Spleen (tissue), 11 donors: ENCODE results near the gene WDFY2. TPM values are rescaled to one million over a fixed set of nuclear protein-coding genes. Genes with fewer than 3 reads are reported as not detected.

ENCODE experiments used
- DNase-seq: peaks from one replicate; pipeline ENCODE4 v3.0.0-alpha.2; 2020
- H3K27ac ChIP-seq, 8 donors: fragments of 200-600 bp; sonication (generic) in 7 of 8; 1 replicate in 4 of 8; 2 replicates in 4 of 8; pipeline versions ENCODE4 v1.5.0 to v1.8.0; 2016 to 2021; ENCODE audit warnings: inconsistent platforms in 4 of 8, mild to moderate bottlenecking in 4 of 8, moderate library complexity in 1 of 8
- H3K27me3 ChIP-seq, 7 donors: fragments of 200-600 bp; sonication (generic) in 6 of 7; replicated peaks in 1 of 7; 1 replicate in 4 of 7; 2 replicates in 3 of 7; pipeline versions ENCODE4 v1.5.0 to v1.8.0; 2016 to 2021; ENCODE audit warnings: inconsistent platforms in 3 of 7, mild to moderate bottlenecking in 1 of 7
- H3K36me3 ChIP-seq, 6 donors: fragments of 200-600 bp; sonication (generic) in 5 of 6; 1 replicate in 4 of 6; 2 replicates in 2 of 6; pipeline versions ENCODE4 v1.5.0 to v1.8.0; 2016 to 2021; ENCODE audit warnings: inconsistent platforms in 2 of 6
- H3K4me1 ChIP-seq, 6 donors: fragments of 200-600 bp; sonication (generic) in 5 of 6; 1 replicate in 3 of 6; 2 replicates in 3 of 6; pipeline versions ENCODE4 v1.5.0 to v1.8.0; 2016 to 2021; ENCODE audit warnings: inconsistent platforms in 3 of 6
- H3K4me3 ChIP-seq, 8 donors: fragments of 200-600 bp; sonication (generic) in 7 of 8; 1 replicate in 4 of 8; 2 replicates in 4 of 8; pipeline versions ENCODE4 v1.5.0 to v1.8.0; 2016 to 2021; ENCODE audit warnings: inconsistent platforms in 4 of 8, mild to moderate bottlenecking in 4 of 8, moderate library complexity in 2 of 8
- H3K9me3 ChIP-seq, 8 donors: fragments of 200-600 bp; sonication (generic) in 7 of 8; 1 replicate in 4 of 8; 2 replicates in 4 of 8; pipeline versions ENCODE4 v1.5.0 to v1.8.0; 2016 to 2021; ENCODE audit warnings: inconsistent platforms in 4 of 8
- CTCF ChIP-seq, 11 experiments: fragments of 200-600 bp in 7 of 11; fragments of 450-650 bp in 4 of 11; sonication (generic) in 4 of 11; IDR thresholded peaks in 8 of 11; conservative IDR thresholded peaks in 3 of 11; 1 replicate in 7 of 11; 2 replicates in 4 of 11; pipeline versions ENCODE4 v1.4.0 to v1.8.0; 2016 to 2021; ENCODE audit warnings: antibody characterized with exemption in 11 of 11, inconsistent platforms in 4 of 11, mild to moderate bottlenecking in 1 of 11
- POLR2A ChIP-seq, 3 donors: fragments of 450-650 bp; IDR thresholded peaks; one replicate each; pipeline ENCODE4 v1.5.1; 2017; ENCODE audit warnings: antibody characterized with exemption in 3 of 3, mild to moderate bottlenecking in 1 of 3
- POLR2AphosphoS5 ChIP-seq, 3 donors: sonication (generic); formaldehyde crosslinking; IDR thresholded peaks; one replicate each; pipeline ENCODE4 v1.5.1; 2017; ENCODE audit warnings: antibody characterized with exemption in 3 of 3
- WGBS, 5 donors: extraction: QIAGEN DNeasy Blood & Tissue Kit in 3 of 5; methylation state at CpG; one replicate each; pipeline versions ENCODE4 v1.1.5 to v1.1.7; 2013 to 2018; 5-methylcytosine and 5-hydroxymethylcytosine counted together
- intact Hi-C: fragments of 100-400 bp; cut with DNase I; formaldehyde crosslinking; loops from one replicate; pipeline ENCODE4 v1.15.0; 2023; ENCODE audit warnings: low total_unique reads
- polyA plus RNA-seq, 3 donors: library from polyadenylated mRNA; stranded (reverse); fragments of 200-250 nt; gene quantifications; one replicate each; pipeline ENCODE4 v1.2.1, GENCODE V29; 2013
- total RNA-seq, 7 donors: library from RNA; depleted of rRNA in 3 of 7; stranded (reverse); fragments of >200 nt in 3 of 7; fragmentation: NEBNext Ultra II Directional in 4 of 7; extraction: Animal tissue kit (Norgen Biotek cat#: 25700) in 4 of 7; gene quantifications; one replicate each; pipeline versions ENCODE4 v1.1.0 to v1.2.1, GENCODE V29; 2016 to 2021
- donor health status: healthy with polysubstance abuse.
- donor health status: DM: no; HTN: no; CAD: no; lungs with moderate emphysema.
- donor health status: DM: no; HTN: no; CAD: no.
- donor health status: Bipolar disorder and iron deficiency.
- donor health status: healthy.
- donor health status: DM: no; HTN: no; CAD: no.
- donor health status: DM: yes; HTN: yes; CAD: no.

The WDFY2 gene
- total and polyA plus RNA-seq, 10 donors, result 3.0 to 32.2 (median 24.9) TPM

GRCh38 chr13:51756651-51757050, 172.4 kb downstream of the WDFY2 start:
- intact Hi-C loops, result no loop called here
- no peak for DNase-seq
- TF ChIP-seq CTCF (IDR thresholded peaks at IDR 0.05 in 8 of 11, conservative IDR thresholded peaks at IDR 0.05 in 3 of 11), result no peak
- TF ChIP-seq POLR2AphosphoS5 (IDR thresholded peaks at IDR 0.05), result no peak
- H3K9me3 ChIP-seq, result no peaks in the 10 kb centered on the region
- WGBS, 5 donors, result 93 to 100% (median 99%) methylated on average over 2 of the region's 2 CpGs
- H3K27me3 ChIP-seq, result no peaks in the 10 kb centered on the region
- no peak overlapping the region for H3K27ac ChIP-seq
- H3K4me1 ChIP-seq, result no peaks in the 10 kb centered on the region
- H3K36me3 ChIP-seq, result peaks cover 5 to 100% (median 66%) of the 10 kb centered on the region in 6 donors
- no peak overlapping the region for H3K4me3 ChIP-seq

GRCh38 chr13:51758691-51759090, 174.4 kb downstream of the WDFY2 start:
- peaks cover 5 to 98% (median 58%) of the 10 kb centered on the region in 6 donors for H3K36me3 ChIP-seq
- no peaks in the 10 kb centered on the region for H3K9me3 ChIP-seq
- 79 to 90% (median 89%) methylated on average over 6 of the region's 6 CpGs for WGBS, 5 donors

GRCh38 chr13:51759240-51759639, 175.0 kb downstream of the WDFY2 start:
- no peaks in the 10 kb centered on the region for H3K9me3 ChIP-seq
- no peak overlapping the region for H3K27ac ChIP-seq
- H3K4me3 ChIP-seq, result no peak overlapping the region
- intact Hi-C loops, result no loop called here
- H3K4me1 ChIP-seq, result peaks cover 3 to 12% (median 5%) of the 10 kb centered on the region in 6 donors
- DNase-seq, result no peak
- whole genome bisulfite sequencing, 5 donors, result 93 to 97% (median 95%) methylated on average over 5 of the region's 5 CpGs
- TF ChIP-seq POLR2AphosphoS5 (IDR thresholded peaks at IDR 0.05) (no peak), CTCF (IDR thresholded peaks at IDR 0.05 in 8 of 11, conservative IDR thresholded peaks at IDR 0.05 in 3 of 11) (no peak), POLR2A (IDR thresholded peaks at IDR 0.05) (no peak)
- no peaks in the 10 kb centered on the region for H3K27me3 ChIP-seq
- H3K36me3 ChIP-seq, result peaks cover 5 to 93% (median 58%) of the 10 kb centered on the region in 6 donors

More at GRCh38 chr13:51758691-51759090, 174.4 kb downstream of the WDFY2 start:
- TF ChIP-seq POLR2A (IDR thresholded peaks at IDR 0.05), result no peak
- no peak for TF ChIP-seq POLR2AphosphoS5 (IDR thresholded peaks at IDR 0.05)
- no peak for TF ChIP-seq CTCF (IDR thresholded peaks at IDR 0.05 in 8 of 11, conservative IDR thresholded peaks at IDR 0.05 in 3 of 11)
- Histone ChIP-seq H3K27me3 (no peaks in the 10 kb centered on the region), H3K4me3 (no peak overlapping the region), H3K4me1 (peaks cover 0 to 7% (median under 1%) of the 10 kb centered on the region in 6 donors), H3K27ac (no peak overlapping the region)
- DNase-seq, result no peak
- intact Hi-C loops, result no loop called here

- WGBS, 5 donors, result 92 to 97% (median 95%) methylated on average over 12 of the region's 12 CpGs
- Histone ChIP-seq H3K27me3 (no peaks in the 10 kb centered on the region), H3K4me3 (no peak overlapping the region), H3K36me3 (peaks cover 5 to 91% (median 55%) of the 10 kb centered on the region in 6 donors), H3K27ac (no peak overlapping the region), H3K9me3 (no peaks in the 10 kb centered on the region), H3K4me1 (peaks cover 7 to 22% (median 13%) of the 10 kb centered on the region in 6 donors)
- DNase-seq, result no peak
- intact Hi-C loops, result no loop called here
- TF ChIP-seq POLR2AphosphoS5 (IDR thresholded peaks at IDR 0.05) (no peak), CTCF (IDR thresholded peaks at IDR 0.05 in 8 of 11, conservative IDR thresholded peaks at IDR 0.05 in 3 of 11) (no peak), POLR2A (IDR thresholded peaks at IDR 0.05) (no peak)
Observed at GRCh38 chr13:51760592-51760991, 176.3 kb downstream of the WDFY2 start.
